Dermis blood vessel endothelial cell (primary cell): ENCODE measurements around the gene SUPT5H. TPM values are rescaled to one million over a fixed set of nuclear protein-coding genes. Genes with fewer than 3 reads are reported as not detected.

Source experiments
- total RNA-seq: library from RNA; depleted of rRNA; stranded (reverse); fragments of >200 nt; gene quantifications from 2 replicates; pipeline ENCODE4 v1.2.3, GENCODE V29; 2014

SUPT5H gene
- total RNA-seq, 1 donor from 2014 or later: 35.4 TPM

Other genes with a start within 250 kb of the SUPT5H start
- gene NCCRP1, start 248.6 kb upstream of the SUPT5H start, total RNA-seq: not detected in 2 replicates
- gene SYCN, start 241.3 kb upstream of the SUPT5H start, total RNA-seq: not detected in 2 replicates
- not detected in 2 replicates for gene IFNL3, start 200.6 kb upstream of the SUPT5H start, total RNA-seq
- gene IFNL4, start 196.7 kb upstream of the SUPT5H start, total RNA-seq: 0.05 TPM in 1 of 2 replicates, not detected in the other
- gene IFNL2, start 177.2 kb upstream of the SUPT5H start, total RNA-seq: not detected in 2 replicates
- not detected in 2 replicates for gene IFNL1, start 149.2 kb upstream of the SUPT5H start, total RNA-seq
- gene LRFN1, start 124.7 kb upstream of the SUPT5H start, total RNA-seq: 0.51 and 0.84 TPM in 2 replicates
- 89.9 and 196 TPM in 2 replicates for gene GMFG, start 109.5 kb upstream of the SUPT5H start, total RNA-seq
- gene SAMD4B, start 103.2 kb upstream of the SUPT5H start, total RNA-seq: 32.2 and 55.7 TPM in 2 replicates
- gene PAF1, start 54.5 kb upstream of the SUPT5H start, total RNA-seq: 29.5 and 34.2 TPM in 2 replicates
- 10.7 and 22.5 TPM in 2 replicates for gene MED29, start 54.2 kb upstream of the SUPT5H start, total RNA-seq
- 1.0 and 2.4 TPM in 2 replicates for gene ZFP36, start 38.7 kb upstream of the SUPT5H start, total RNA-seq
- gene PLEKHG2, start 32.9 kb upstream of the SUPT5H start, total RNA-seq: 13.6 and 22.1 TPM in 2 replicates
- 49.0 and 115 TPM in 2 replicates for gene RPS16, start 9.6 kb upstream of the SUPT5H start, total RNA-seq
- gene TIMM50, start 35.3 kb downstream of the SUPT5H start, total RNA-seq: 66.5 and 67.9 TPM in 2 replicates
- gene DLL3, start 53.4 kb downstream of the SUPT5H start, total RNA-seq: 0.17 and 0.28 TPM in 2 replicates
- not detected in 2 replicates for gene SELENOV, start 69.6 kb downstream of the SUPT5H start, total RNA-seq
- gene EID2B, start 87.3 kb downstream of the SUPT5H start, total RNA-seq: 2.2 and 2.7 TPM in 2 replicates
- gene EID2, start 94.6 kb downstream of the SUPT5H start, total RNA-seq: 16.2 and 17.8 TPM in 2 replicates
- not detected in 2 replicates for gene LGALS13, start 156.9 kb downstream of the SUPT5H start, total RNA-seq
- gene LGALS16, start 210.3 kb downstream of the SUPT5H start, total RNA-seq: not detected in 2 replicates